ENCODE results near the gene NIPAL3. TPM values are rescaled to one million over a fixed set of nuclear protein-coding genes. Genes with fewer than 3 reads are reported as not detected.

Gene NIPAL3
- total RNA-seq, 1 experiment from 2014 or later = 6.5 TPM

DNA sequence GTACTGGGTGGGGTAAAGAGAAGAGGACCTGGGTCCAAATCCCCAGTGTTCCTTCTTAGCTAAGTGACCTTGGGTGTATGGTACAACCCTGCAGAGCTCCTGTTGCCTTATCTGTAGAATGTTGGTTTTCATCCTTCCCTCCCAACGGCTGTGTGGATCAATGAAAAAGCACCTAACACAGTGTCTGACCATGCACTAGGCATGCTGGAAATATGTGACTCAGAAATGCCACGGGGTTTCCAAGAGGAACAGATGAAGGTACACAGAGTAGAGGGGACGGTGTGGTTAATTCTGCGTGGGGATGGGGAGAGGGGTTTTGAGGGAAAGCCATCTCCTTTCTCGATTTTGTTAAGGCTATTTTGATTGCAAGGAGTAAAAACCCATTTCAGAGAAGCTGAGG, 8.6 kb downstream of the NIPAL3 start:
- H3K9me3 ChIP-seq (ENCODE audit: low read depth, low read length, poor library complexity, severe bottlenecking) = no peaks in the 10 kb centered on the region
- ChIA-PET CTCF (interaction anchor here (1.3 kb wide), 1 partner anchor 9 kb away, joined by 5 read pairs; the partner anchor contains the start of gene NIPAL3), POLR2A (ENCODE audit: low non-redundant PET) (no interaction called here)
- no TSS peak for BruUV-seq (replicated peaks)
- no peak for TF ChIP-seq EZH2 (IDR thresholded peaks at IDR 0.05; ENCODE audit: borderline replicate concordance, low read depth, low read length, poor library complexity, severe bottlenecking)
- TF ChIP-seq, protein P1, sequence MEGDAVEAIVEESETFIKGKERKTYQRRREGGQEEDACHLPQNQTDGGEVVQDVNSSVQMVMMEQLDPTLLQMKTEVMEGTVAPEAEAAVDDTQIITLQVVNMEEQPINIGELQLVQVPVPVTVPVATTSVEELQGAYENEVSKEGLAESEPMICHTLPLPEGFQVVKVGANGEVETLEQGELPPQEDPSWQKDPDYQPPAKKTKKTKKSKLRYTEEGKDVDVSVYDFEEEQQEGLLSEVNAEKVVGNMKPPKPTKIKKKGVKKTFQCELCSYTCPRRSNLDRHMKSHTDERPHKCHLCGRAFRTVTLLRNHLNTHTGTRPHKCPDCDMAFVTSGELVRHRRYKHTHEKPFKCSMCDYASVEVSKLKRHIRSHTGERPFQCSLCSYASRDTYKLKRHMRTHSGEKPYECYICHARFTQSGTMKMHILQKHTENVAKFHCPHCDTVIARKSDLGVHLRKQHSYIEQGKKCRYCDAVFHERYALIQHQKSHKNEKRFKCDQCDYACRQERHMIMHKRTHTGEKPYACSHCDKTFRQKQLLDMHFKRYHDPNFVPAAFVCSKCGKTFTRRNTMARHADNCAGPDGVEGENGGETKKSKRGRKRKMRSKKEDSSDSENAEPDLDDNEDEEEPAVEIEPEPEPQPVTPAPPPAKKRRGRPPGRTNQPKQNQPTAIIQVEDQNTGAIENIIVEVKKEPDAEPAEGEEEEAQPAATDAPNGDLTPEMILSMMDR (conservative IDR thresholded peaks at IDR 0.05; ENCODE audit: low read depth, low read length) = no peak
- H3K27ac ChIP-seq (ENCODE audit: low read depth, low read length, poor library complexity, severe bottlenecking) = no peak overlapping the region
- no peak overlapping the region for H3K4me3 ChIP-seq (ENCODE audit: low read depth, low read length, poor library complexity, severe bottlenecking)
- DNase-seq (ENCODE audit: low spot score) = no peak
- intact Hi-C loops (cut with micrococcal nuclease; ENCODE audit: unreplicated experiment) = no loop called here
- H3K4me1 ChIP-seq (ENCODE audit: insufficient read depth, low read length, poor library complexity, severe bottlenecking) = peaks cover 8% of the 10 kb centered on the region
- no peaks in the 10 kb centered on the region for H3K27me3 ChIP-seq (replicated peaks; ENCODE audit: insufficient read depth, low read depth, low read length, poor library complexity)
- no peaks in the 10 kb centered on the region for H3K36me3 ChIP-seq (ENCODE audit: insufficient read depth, low read length, poor library complexity, severe bottlenecking)

DNA sequence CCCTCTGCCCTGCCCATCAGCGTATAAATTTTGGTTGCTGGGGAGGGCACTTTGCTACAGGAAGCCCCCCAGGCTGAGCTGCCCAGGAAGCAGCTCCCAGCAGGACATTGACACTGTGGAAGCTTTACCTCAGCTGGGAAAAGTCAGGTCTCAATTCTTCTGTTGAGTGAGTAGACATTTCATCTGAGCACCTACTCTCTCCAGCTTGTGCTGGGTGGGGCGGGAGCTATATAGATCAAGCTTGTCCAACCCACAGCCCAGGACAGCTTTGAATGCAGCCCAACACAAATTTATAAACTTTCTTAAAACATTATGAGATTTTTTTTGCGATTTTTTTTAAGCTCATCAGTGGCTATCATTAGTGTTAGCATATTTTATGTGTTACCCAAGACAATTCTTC, 9.4 kb downstream of the NIPAL3 start:
- POLR2A ChIA-PET (ENCODE audit: low non-redundant PET) = no interaction called here
- Histone ChIP-seq H3K27me3 (replicated peaks; ENCODE audit: insufficient read depth, low read depth, low read length, poor library complexity) (no peaks in the 10 kb centered on the region), H3K9me3 (ENCODE audit: low read depth, low read length, poor library complexity, severe bottlenecking) (no peaks in the 10 kb centered on the region), H3K4me3 (ENCODE audit: low read depth, low read length, poor library complexity, severe bottlenecking) (no peak overlapping the region), H3K4me1 (ENCODE audit: insufficient read depth, low read length, poor library complexity, severe bottlenecking) (no peaks in the 10 kb centered on the region), H3K36me3 (ENCODE audit: insufficient read depth, low read length, poor library complexity, severe bottlenecking) (no peaks in the 10 kb centered on the region), H3K27ac (ENCODE audit: low read depth, low read length, poor library complexity, severe bottlenecking) (no peak overlapping the region)
- TF ChIP-seq EZH2 (IDR thresholded peaks at IDR 0.05; ENCODE audit: borderline replicate concordance, low read depth, low read length, poor library complexity, severe bottlenecking) = no peak
- TF ChIP-seq, protein P1 (conservative IDR thresholded peaks at IDR 0.05; ENCODE audit: low read depth, low read length) = no peak
- CTCF ChIA-PET = interaction anchor here (1.3 kb wide), 1 partner anchor 10 kb away, joined by 5 read pairs; the partner anchor contains the start of gene NIPAL3
- intact Hi-C loops (cut with micrococcal nuclease; ENCODE audit: unreplicated experiment) = no loop called here
- no peak for DNase-seq (ENCODE audit: low spot score)
- BruUV-seq (replicated peaks) = no TSS peak

DNA sequence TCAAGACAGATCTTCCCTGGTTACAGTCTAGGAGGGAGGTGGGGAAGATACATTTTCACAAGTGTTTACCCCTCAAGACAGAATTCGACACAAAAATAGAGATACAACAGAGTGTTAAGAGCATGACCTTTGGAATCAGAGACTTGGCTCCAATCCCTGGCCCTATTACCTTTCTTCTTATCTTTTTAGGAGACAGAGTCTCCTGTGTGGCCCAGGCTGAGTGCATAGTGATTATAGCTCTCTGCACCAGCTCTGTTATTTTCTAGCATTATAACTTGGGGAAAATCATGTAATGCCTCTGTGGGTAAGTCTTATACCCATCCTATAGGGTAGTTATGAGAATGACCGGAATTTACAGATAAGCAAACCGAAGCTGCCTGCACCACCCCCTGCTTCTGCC, 9.8 kb downstream of the NIPAL3 start:
- Histone ChIP-seq H3K4me1 (ENCODE audit: insufficient read depth, low read length, poor library complexity, severe bottlenecking) (no peaks in the 10 kb centered on the region), H3K4me3 (ENCODE audit: low read depth, low read length, poor library complexity, severe bottlenecking) (no peak overlapping the region), H3K27me3 (replicated peaks; ENCODE audit: insufficient read depth, low read depth, low read length, poor library complexity) (no peaks in the 10 kb centered on the region), H3K36me3 (ENCODE audit: insufficient read depth, low read length, poor library complexity, severe bottlenecking) (no peaks in the 10 kb centered on the region), H3K9me3 (ENCODE audit: low read depth, low read length, poor library complexity, severe bottlenecking) (no peaks in the 10 kb centered on the region), H3K27ac (ENCODE audit: low read depth, low read length, poor library complexity, severe bottlenecking) (no peak overlapping the region)
- no peak for DNase-seq (ENCODE audit: low spot score)
- TF ChIP-seq, protein P1 (conservative IDR thresholded peaks at IDR 0.05; ENCODE audit: low read depth, low read length) = no peak
- no peak for TF ChIP-seq EZH2 (IDR thresholded peaks at IDR 0.05; ENCODE audit: borderline replicate concordance, low read depth, low read length, poor library complexity, severe bottlenecking)
- ChIA-PET CTCF (interaction anchor here (0.6 kb wide), 1 partner anchor 226 kb away, joined by 3 read pairs; no protein-coding TSS in a partner anchor), POLR2A (ENCODE audit: low non-redundant PET) (no interaction called here)
- intact Hi-C loops (cut with micrococcal nuclease; ENCODE audit: unreplicated experiment) = no loop called here
- no TSS peak for BruUV-seq (replicated peaks)
